ENCODE results near the gene MTG1.

MTG1 gene

DNA sequence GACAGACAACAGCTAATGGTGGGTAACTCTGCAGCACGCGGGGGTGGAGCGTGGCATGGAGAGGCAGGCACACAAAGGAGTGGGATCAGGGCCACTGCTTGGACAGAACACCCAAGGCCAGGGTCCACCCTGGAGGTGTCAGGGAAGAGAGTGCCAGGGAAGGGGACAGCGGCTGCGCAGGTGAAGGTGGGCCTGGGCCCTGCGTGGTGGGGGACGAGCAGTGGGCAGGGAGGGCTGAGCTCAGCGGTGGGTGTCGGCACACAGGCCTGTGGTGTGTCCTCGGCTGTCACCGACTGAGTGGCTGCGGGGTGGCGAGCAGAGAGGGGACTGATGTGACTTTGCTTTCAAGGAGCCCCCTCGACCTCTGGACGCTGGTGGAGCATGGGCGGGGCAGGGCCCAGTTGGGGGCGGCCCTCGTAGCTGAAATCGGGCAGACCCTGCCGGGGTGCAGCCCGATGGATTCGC, 51.3 kb downstream of the MTG1 start:
- Histone ChIP-seq H3K36me3 (ENCODE audit: insufficient read depth, low read length) (no peaks in the 10 kb centered on the region), H3K4me1 (ENCODE audit: insufficient read depth, low read length) (no peaks in the 10 kb centered on the region), H3K9me3 (ENCODE audit: control insufficient read depth, insufficient read depth, low read length) (peaks cover 5% of the 10 kb centered on the region; the same call in 1 of the 2 replicates), H3K9ac (ENCODE audit: low read depth, low read length) (no peak overlapping the region)

DNA sequence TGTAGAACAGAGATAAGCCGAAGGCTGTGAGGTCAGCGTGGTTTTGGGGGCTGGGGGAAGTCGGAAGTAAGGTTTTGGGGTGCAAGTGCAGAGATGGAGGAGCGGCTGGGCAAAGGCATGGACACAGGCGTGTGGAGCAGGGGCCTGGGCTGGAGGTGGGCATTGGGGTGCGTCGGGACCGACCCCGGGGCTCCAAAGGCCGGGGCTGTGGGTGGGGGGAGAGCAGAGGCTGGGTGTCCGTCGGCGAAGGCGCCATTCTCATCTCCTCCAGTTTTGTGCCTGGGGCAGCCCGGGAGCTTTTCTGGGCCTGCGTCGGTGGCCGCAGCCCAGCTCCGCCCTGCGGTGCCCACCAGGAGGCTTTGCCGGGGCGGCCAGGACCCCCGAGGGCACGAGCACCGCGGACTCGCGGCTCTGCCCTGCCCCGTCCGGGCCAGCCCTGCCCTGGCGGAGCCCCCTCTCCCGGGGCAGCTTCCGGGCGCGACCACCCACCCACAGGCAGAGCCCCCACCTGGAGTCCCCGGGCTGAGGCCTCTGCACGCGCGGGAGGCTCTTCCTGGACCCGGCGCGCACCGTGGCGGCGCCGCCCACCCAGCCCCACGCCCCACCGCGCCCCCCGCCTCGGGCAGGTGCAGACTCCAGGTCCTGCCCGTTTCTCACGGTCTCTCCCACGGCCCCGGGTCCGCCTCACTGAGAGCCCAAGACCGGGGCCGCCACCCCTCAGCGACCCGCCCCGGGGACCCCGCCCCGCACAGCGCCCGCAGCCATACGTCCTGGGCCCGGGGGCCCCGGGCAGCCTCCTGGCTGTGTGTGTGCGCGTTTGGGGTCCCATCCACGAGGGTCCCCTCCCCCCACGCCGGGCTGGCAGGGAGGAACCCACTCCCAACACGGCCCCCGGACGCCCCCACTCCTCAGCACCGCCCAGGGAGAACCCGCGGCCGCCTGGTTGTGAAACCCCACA, 52.1 kb downstream of the MTG1 start:
- Histone ChIP-seq H3K9me3 (ENCODE audit: control insufficient read depth, insufficient read depth, low read length) (peaks cover 5% of the 10 kb centered on the region; the same call in 1 of the 2 replicates), H3K4me1 (ENCODE audit: insufficient read depth, low read length) (no peaks in the 10 kb centered on the region)

DNA sequence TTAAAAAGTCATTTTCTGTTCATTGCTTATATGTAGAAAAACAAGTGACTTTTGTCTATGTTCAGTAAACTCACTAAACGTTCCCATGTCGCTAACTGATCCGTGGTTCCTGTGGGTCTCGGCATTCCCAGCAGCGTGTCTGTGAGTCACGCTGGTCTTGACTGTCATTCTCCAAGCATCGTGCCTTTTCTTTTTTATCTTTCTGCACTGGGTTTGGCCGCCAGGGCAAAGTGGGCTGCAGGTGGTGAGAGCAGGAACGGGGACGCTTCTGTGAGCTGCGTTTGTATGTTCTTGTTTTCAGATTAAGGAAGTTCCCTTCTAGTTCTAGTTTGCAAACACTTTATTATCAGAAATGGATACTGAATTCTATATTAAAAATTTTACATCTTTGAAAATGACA, 53.0 kb downstream of the MTG1 start:
- peaks cover 5% of the 10 kb centered on the region; the same call in 1 of the 2 replicates for H3K9me3 ChIP-seq (ENCODE audit: control insufficient read depth, insufficient read depth, low read length)
- no peak overlapping the region for H3K9ac ChIP-seq (ENCODE audit: low read depth, low read length)
- no peaks in the 10 kb centered on the region for H3K36me3 ChIP-seq (ENCODE audit: insufficient read depth, low read length)
- H3K4me1 ChIP-seq (ENCODE audit: insufficient read depth, low read length) = no peaks in the 10 kb centered on the region

More for the DNA sequence above, 52.1 kb downstream of the MTG1 start:
- H3K9ac ChIP-seq (ENCODE audit: low read depth, low read length) = no peak overlapping the region
- H3K36me3 ChIP-seq (ENCODE audit: insufficient read depth, low read length) = no peaks in the 10 kb centered on the region

DNA sequence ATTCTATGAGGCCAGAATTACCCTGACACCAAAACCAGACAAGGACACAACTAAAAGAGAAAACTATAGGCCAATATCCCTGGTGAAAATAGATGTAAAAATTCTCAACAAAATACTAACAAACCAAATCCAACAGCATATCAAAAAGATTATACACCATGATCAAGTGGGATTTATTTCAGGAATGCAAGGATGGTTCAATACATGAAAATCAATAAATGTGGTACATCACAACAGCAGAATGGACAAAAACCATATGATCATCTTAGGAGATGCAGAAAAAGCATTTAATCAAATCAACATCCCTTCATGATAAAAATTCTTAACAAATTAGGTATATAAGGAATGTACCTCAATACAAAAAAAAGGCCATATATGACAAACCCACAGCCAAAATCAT, 54.2 kb downstream of the MTG1 start:
- H3K9ac ChIP-seq (ENCODE audit: low read depth, low read length) = no peak overlapping the region
- H3K36me3 ChIP-seq (ENCODE audit: insufficient read depth, low read length) = no peaks in the 10 kb centered on the region
- H3K9me3 ChIP-seq (ENCODE audit: control insufficient read depth, insufficient read depth, low read length) = peaks cover 5% of the 10 kb centered on the region; the same call in 1 of the 2 replicates
- H3K4me1 ChIP-seq (ENCODE audit: insufficient read depth, low read length) = no peaks in the 10 kb centered on the region

DNA sequence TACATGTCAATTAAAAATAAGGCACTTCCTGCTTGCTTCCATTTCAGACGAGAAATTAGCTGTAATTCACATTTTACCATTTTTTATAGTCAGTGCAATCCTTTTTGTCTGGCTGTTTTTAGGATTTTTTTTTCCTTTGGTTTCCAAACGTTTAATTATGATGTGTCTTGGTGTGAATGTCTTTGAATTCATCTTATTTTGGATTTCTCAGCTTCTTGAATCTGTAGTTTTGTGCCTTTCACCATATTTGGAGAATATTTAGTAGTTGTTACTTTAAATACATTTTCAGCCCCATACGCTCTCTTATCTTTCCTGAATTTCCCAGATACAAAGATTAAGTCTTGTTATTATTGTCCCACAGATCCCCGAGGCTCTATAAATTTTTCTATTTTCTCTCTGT, 57.4 kb downstream of the MTG1 start:
- H3K36me3 ChIP-seq (ENCODE audit: insufficient read depth, low read length) = no peaks in the 10 kb centered on the region
- H3K9me3 ChIP-seq (ENCODE audit: control insufficient read depth, insufficient read depth, low read length) = peaks cover 5% of the 10 kb centered on the region; the same call in 1 of the 2 replicates
- no peak overlapping the region for H3K9ac ChIP-seq (ENCODE audit: low read depth, low read length)
- H3K4me1 ChIP-seq (ENCODE audit: insufficient read depth, low read length) = no peaks in the 10 kb centered on the region

DNA sequence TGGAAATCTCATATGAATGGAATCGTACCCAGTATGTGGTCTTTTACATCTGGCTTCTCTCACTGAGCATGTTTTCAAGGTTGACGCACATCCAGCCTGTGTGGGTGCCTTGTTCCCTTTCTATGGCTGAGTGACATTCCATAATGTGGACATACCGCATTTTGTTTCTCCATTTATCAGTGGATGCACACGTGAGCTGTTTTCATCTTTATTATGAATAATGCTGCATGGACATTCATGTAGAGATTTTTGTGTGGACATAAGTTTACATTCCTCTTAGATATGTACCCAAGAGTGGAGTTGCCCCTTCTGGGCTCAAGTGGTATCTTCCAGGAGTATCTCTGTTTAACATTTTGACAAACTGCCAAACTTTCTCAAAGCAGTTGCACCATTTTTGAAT, 58.5 kb downstream of the MTG1 start:
- Histone ChIP-seq H3K36me3 (ENCODE audit: insufficient read depth, low read length) (no peaks in the 10 kb centered on the region), H3K9ac (ENCODE audit: low read depth, low read length) (no peak overlapping the region), H3K4me1 (ENCODE audit: insufficient read depth, low read length) (no peaks in the 10 kb centered on the region), H3K9me3 (ENCODE audit: control insufficient read depth, insufficient read depth, low read length) (peaks cover 5% of the 10 kb centered on the region; the same call in 1 of the 2 replicates)

DNA sequence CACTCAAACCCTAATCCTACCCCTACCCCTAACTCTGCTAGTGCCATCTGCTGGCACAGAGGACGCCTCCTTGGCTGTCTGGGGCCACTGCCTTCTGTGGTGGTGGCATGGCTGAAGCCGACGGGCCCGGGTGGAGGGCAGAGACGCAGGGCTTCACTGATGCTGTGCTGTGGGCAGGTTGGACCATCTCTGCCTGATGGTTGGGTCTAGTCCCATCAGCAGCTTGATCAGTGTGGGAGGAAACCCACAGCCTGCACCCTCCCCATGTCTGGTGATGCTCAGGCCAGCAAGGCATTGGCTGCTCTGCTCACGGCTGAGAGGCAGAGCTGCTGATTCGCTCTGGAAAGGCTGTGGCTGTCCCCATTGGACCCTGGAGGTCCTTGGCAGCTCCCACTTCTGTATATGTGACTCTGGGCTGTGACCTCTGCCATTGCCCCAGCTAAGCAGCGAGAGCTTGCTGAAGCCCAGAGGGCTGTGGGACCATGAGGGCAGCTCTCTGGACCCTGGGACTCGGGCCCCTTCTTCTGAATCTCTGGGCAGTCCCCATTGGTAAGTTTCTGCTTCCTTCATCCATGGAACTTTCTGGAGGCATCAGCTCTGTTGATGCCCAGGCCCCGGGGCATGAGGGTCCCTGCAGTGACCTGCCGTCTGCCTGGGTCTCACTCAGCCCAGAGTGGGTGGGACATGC, 59.7 kb downstream of the MTG1 start, which contains the start of gene SCART1:
SCART1 (plus strand) TSS at position 430 of the 688 bp plus-strand sequence; CDS start at position 483, 53 bp downstream.
- Histone ChIP-seq H3K9ac (ENCODE audit: low read depth, low read length) (no peak within 1 kb of the TSS), H3K36me3 (ENCODE audit: insufficient read depth, low read length) (no peaks in the 10 kb centered on the region), H3K4me1 (ENCODE audit: insufficient read depth, low read length) (no peaks in the 10 kb centered on the region), H3K9me3 (ENCODE audit: control insufficient read depth, insufficient read depth, low read length) (peaks cover 5% of the 10 kb centered on the region; the same call in 1 of the 2 replicates)

DNA sequence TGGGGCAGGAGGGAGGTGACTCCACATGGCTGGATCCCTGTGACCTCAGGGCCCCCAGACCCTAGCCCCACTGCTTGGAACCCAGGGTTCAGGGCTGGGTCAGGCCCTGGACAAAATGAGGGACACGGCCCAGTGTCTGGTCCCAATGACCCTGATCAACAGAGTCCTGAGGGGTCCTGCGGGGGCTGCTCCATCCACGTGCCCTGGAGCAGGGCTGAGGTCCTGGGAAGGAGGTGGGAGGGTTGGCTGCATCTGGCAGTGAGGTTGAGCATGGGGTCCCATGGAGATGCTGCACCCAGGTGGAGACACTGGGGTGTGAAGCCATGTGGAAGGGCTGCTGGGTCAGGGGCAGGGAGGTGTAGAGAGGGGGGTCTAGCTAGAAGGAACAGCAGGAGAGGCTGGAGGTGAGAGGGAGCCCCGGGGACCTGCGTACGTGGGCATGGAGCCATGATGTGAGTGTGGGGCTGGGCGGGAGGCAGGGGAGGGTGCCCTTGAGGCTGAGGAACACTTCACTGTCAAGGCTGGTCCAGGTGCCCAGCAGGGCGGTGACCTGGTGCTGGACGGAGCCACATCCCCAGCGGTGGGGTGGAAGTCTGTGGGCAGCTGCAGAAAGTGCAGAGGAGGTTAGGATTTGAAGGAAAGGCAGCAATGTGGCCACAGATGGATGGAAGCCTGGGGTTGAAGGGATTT, 60.4 kb downstream of the MTG1 start:
- Histone ChIP-seq H3K9ac (ENCODE audit: low read depth, low read length) (no peak overlapping the region), H3K9me3 (ENCODE audit: control insufficient read depth, insufficient read depth, low read length) (0 out of 2 replicates have a peak, but pooled peaks cover under 1% of the 10 kb centered on the region), H3K36me3 (ENCODE audit: insufficient read depth, low read length) (no peaks in the 10 kb centered on the region)

DNA sequence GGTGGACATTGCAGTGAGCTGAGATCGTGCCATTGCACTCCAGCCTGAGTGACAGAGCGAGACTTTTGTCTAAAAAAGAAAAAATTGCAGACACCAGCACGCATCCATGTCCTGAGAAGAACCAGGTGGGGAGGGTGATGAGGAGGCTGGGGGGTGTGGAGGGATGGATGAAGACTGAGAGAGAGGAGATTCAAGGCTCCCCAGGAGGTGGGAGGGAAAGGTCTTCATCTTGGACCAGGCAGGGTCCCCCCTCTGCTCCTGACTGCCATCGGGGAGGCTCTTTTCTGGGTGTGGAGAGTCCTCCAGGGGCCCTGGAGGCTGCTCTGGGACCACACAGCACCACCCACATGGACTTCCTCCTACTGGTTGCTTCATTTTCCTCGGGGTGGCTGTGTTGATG, 61.2 kb downstream of the MTG1 start:
- H3K4me1 ChIP-seq (ENCODE audit: insufficient read depth, low read length) = no peaks in the 10 kb centered on the region
- no peak overlapping the region for H3K9ac ChIP-seq (ENCODE audit: low read depth, low read length)
- H3K9me3 ChIP-seq (ENCODE audit: control insufficient read depth, insufficient read depth, low read length) = no peaks in the 10 kb centered on the region
- H3K36me3 ChIP-seq (ENCODE audit: insufficient read depth, low read length) = no peaks in the 10 kb centered on the region

More for the DNA sequence above, 60.4 kb downstream of the MTG1 start:
- H3K4me1 ChIP-seq (ENCODE audit: insufficient read depth, low read length) = no peaks in the 10 kb centered on the region

DNA sequence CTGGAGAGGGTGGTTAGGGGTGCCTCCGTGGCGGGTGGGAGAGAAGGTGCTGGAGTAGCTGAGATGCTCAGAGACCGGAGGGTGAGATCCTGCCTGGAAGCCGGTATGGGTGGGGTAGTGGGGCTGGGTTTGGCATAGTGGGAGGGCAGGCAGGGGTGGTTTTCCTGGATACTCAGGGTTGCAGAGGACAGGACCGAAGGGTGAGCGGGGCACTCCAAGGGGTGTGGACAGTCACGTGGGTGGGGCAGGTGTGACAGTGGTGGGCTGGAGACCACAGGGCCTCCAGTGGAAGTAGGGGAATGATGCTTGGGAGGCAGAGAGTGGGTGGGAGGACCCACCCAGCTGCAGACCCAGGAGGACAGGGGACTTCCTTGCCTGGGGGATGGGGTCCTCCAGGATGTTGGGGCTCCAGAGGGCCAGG, 61.7 kb downstream of the MTG1 start:
- H3K36me3 ChIP-seq (ENCODE audit: insufficient read depth, low read length) = no peaks in the 10 kb centered on the region
- no peaks in the 10 kb centered on the region for H3K9me3 ChIP-seq (ENCODE audit: control insufficient read depth, insufficient read depth, low read length)
- no peaks in the 10 kb centered on the region for H3K4me1 ChIP-seq (ENCODE audit: insufficient read depth, low read length)
- H3K9ac ChIP-seq (ENCODE audit: low read depth, low read length) = no peak overlapping the region

DNA sequence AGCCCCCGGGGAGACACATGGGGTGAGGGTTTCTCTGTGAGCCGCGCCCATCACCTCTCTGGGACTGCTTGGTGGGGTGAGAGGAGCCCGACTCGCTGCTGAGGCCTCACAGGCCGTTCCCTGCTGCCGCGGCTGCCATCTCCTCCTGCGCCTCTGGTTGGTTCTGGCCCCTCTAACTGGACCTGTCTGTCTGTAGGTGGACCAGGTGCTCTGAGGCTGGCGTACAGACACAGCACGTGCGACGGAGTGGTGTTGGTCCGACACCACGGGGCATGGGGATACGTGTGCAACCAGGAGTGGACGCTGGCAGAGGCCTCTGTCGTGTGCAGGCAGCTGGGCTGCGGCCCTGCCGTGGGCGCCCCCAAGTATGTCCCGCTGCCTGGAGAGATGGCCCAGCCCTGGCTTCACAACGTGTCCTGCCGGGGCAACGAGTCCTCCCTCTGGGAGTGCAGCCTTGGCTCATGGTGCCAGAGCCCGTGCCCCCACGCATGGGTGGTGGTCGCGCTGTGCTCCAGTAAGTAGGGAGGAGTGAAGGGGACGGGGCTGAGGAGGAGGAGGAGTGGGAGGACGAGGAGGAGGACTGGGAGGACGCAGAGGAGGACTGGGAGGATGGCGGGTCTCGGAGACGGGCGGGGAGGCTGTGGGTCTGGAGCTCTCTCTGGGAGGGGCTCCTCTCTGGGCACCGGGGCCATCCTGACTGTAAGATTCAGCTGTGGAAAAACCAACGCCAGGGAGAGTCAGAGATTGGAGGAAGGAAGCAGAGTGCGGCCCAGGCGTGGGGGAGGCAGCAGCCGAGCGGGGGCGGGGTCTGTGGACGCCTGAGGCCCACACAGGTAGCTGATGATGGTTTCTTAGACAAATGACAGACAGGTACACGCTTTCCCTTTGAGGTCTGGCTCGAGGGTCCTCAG, 62.3 kb downstream of the MTG1 start:
- no peaks in the 10 kb centered on the region for H3K9me3 ChIP-seq (ENCODE audit: control insufficient read depth, insufficient read depth, low read length)
- no peak overlapping the region for H3K9ac ChIP-seq (ENCODE audit: low read depth, low read length)
- H3K4me1 ChIP-seq (ENCODE audit: insufficient read depth, low read length) = no peaks in the 10 kb centered on the region

DNA sequence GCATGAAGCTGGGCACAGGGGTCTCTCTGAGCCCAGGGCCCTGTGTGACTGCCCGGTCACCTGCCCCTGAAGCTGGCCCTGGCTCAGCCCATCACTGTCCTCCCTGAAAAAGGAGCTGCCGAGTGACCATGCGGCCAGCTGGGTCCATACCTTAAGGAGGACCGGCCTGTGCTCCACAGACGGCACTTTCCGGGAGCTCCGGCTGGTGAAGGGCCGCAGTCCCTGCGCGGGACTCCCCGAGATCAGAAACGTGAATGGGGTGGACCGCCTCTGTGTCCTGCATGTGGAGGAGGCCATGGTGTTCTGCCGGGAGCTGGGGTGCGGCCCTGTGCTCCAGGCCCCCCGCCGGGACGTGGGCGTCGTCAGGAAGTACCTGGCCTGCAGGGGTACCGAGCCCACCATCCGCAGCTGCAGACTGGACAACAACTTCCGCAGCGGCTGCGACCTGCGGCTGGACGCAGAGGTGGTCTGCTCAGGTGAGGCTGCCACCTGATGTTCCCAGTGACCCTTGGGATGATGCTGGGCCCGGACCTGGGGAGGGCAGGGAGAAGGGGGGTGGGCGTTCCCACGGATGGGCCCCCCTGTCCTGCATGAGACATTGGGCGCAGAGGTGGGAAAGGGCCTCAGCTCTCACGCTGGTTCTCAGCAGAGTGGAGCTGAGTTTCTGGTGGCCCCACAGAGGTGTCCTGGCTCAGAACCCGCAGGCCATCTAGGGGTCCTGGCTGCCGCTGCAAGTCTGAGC, 63.3 kb downstream of the MTG1 start:
- H3K4me1 ChIP-seq (ENCODE audit: insufficient read depth, low read length) = no peaks in the 10 kb centered on the region
- H3K36me3 ChIP-seq (ENCODE audit: insufficient read depth, low read length) = no peaks in the 10 kb centered on the region
- no peaks in the 10 kb centered on the region for H3K9me3 ChIP-seq (ENCODE audit: control insufficient read depth, insufficient read depth, low read length)
- no peak overlapping the region for H3K9ac ChIP-seq (ENCODE audit: low read depth, low read length)

More for the DNA sequence above, 62.3 kb downstream of the MTG1 start:
- no peaks in the 10 kb centered on the region for H3K36me3 ChIP-seq (ENCODE audit: insufficient read depth, low read length)
